Measurements from ENCODE around the gene SFR1.
A peak's percentile ranks its signal among the peaks of the same experiment; 100 is the strongest.

The SFR1 gene

GRCh38 chr10:104104926-104105325 is 17.0 kb upstream of the SFR1 start:
- no peak for DNase-seq (ENCODE audit: low read depth)

- DNase-seq (ENCODE audit: low read depth), result peak; percentile 92
Observed at GRCh38 chr10:104109908-104110662, 11.9 kb upstream of the SFR1 start.

DNA sequence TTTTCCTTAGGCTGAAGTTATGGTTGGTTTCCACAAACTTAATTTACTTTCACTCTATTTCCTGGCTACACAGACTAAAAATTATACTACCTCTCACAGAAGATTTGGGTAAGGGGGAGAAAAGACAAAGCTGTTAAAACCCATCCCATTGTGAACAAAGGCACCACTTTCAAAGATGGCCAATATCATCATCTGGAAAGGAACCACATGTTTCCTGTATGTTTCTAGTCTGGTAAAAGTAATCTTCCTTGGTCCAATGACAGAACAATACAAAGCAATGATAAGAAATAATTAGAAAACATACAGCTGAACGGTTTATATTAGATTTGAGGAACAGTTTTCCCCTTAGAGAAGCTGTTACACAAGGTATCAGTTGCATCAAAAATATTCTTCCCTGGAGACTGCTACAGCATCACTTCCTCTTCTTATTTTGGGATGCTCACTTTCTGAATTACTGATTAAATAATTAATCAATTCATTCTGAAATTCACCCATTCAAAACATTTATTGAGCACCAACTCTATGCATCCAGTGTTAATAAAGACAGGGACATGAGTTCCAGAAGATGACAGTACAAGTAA is 8.5 kb upstream of the SFR1 start:
- no peak for DNase-seq (ENCODE audit: low read depth)

GRCh38 chr10:104117839-104118323 is 4.1 kb upstream of the SFR1 start:
- peak; percentile 27 for DNase-seq (ENCODE audit: low read depth)

DNA sequence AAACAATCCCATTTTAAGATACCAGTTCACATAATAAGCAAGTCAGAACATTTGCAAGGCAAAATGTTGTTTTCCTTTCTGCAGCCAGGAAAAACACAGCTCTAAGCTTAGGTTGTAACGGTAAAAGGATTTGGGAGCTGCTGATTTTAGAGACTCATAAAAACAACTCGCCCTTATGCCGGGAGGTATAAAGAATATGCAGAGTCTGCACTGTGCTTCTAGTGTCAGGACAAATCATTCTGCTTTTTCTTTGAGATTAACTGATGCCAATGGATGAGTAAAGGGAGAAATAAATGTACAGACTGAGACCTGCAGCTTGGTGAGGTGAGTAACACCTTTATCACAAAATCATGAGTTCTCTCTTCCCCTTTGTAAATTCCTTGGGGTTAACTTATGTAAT is 2.0 kb upstream of the SFR1 start:
- no peak for DNase-seq (ENCODE audit: low read depth)

GRCh38 chr10:104120512-104120902 is 1.5 kb upstream of the SFR1 start:
- DNase-seq (ENCODE audit: low read depth), result no peak

GRCh38 chr10:104120903-104121484 is 977 bp upstream of the SFR1 start:
- DNase-seq (ENCODE audit: low read depth), result peak; percentile 95

DNA sequence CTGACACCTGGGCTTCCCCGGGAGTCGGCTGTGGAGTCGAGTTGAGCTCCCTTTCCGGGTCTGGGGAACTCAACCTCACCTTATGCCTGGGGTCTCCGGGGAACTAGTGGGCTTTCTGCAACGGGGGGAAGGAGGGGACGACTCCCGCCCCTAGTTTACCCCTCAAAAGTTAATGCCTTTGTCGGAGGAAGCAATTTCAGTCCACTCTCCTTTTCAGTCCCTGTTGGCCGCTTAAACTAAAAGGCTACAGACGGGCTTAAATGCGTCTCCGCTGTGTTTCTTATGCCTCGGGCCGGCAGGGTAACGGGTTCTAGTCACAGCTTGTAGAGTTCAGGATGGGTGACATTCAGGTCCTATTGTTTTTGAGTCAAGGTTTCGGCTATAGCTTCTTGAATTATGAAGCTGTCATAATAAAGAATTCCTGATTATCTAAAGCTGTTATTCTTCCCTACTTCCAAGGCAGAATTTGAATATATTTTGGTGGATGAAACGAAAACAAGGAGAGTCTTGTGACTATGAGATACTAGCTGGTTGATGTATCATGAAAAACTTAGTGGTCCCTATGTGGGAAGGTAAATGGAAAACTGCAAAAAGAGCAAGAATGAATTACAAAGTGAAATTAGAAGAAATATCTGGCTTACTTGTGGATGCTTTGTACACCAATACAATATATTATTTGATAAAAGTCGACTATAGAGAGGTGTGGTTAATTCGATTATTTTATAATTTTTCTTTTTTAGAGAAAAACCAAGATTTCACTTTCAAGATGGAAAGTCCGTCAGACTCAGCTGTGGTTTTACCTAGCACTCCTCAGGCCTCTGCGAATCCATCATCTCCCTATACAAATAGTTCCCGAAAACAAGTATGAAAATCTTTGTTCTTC is 495 bp downstream of the SFR1 start:
- DNase-seq (ENCODE audit: low read depth), result peak; percentile 26

DNA sequence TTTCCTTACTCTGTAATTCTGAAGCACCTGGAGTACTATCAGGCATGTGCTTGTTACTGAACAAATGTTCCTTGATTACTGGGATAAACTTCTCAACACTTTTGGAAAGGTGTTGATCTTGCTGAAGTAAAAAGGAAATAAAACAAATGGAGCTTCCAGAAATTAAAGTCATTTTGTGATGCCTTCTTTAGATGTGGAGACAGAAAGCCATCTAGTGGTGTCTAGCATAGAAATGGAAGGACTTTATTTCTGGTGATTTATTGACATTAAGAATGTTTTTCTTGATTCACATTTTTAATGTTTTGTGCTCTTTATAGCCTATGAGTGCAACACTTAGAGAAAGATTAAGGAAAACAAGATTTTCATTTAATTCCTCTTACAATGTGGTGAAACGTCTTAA is 1.4 kb downstream of the SFR1 start:
- DNase-seq (ENCODE audit: low read depth), result peak; percentile 36

DNA sequence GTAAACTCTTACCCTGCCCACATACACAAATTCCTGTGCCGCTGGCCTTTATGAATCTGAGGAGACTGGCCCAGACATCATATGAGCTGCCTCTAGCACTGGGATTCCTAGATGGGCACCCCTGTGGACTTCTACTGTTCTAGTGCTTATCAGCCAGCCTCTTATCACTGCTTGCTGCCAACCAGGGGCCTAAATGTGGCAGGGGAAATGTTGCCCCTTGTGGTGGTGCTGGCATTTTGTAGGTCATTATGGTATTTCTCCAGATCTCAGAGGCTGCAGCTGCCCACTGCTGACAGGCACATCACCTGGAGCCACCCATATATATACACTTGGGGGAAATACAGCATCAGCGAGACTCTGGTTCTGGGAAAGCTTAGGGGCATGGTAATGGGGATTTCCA is 5.4 kb downstream of the SFR1 start:
- no peak for DNase-seq (ENCODE audit: low read depth)

DNA sequence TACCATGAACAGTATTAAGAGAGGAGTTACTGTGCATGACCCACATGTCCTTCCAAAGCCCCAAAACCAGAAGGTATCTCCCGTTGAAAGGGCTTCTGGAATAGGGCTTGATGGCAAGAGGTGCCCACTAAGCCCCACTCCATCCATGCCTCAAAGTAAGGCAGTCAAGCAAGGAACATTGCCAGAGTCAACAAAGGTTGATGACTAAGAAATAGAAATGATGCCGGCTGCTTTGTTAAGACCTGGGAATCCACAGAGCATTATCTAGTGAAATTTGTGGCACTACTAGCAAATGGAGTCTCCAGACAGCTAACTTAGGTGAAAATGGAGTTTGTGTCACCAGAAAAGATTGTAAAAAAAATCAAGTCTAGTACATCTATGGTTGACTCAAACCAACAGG is 6.2 kb downstream of the SFR1 start:
- peak; percentile 35 for DNase-seq (ENCODE audit: low read depth)

- no peak for DNase-seq (ENCODE audit: low read depth)
Observed at GRCh38 chr10:104130041-104130440, 8.1 kb downstream of the SFR1 start.

DNA sequence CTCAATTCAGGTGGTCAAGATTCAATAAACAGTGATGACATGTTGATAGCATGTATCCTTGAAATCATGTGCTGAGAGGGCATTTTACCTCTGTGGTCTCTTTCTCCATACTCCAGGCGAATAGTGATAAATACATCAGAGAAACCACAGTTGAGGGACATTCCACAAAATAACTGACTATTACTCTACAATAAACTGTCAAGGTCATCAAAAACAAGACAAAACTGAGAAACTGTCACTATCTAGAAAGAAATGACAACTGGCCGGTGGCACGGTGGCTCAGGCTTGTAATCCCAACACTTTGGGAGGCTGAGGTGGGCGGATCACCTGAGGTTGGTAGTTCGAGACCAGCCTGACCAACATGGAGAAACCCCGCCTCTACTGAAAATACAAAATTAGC is 16.2 kb downstream of the SFR1 start:
- DNase-seq (ENCODE audit: low read depth), result no peak

DNA sequence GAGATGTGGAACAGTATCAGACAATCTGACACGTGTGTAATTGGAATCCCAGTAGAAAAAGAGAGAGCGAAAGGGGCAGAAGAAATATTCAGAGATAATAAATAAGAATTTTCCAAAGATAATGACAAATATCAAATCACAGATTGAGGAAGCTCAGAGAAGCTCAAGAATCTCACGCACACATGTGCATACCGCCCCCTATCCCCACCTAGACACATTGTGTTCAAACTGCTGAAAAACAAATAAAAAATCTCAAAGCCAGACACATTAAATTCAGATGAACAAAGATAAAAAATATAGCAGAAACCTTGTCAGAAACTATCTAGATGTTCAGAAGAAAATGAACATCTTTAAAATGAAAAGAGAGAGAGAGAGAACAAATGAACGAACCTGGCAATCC is 17.2 kb downstream of the SFR1 start:
- peak; percentile 15 for DNase-seq (ENCODE audit: low read depth)

- no peak for DNase-seq (ENCODE audit: low read depth)
Observed at GRCh38 chr10:104142081-104142480, 20.1 kb downstream of the SFR1 start.

DNA sequence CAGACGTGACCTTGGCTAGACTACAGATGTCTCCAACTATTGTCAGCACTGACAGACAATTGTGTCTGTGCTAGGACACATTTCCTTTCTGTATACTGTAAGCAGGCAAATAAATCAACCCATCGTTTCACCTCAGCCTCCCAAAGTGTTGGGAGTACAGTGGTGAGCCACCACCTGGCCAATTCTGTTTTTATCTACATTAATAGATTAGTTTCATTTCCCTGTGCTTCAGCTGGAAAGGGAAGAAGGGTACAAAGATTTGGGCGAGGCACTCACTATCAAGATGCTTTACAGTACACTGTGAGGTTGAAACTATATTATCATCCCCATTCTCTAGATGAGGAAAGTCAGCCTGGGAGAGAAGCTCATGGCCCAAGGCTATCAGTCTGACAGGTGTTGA is 21.9 kb downstream of the SFR1 start:
- no peak for DNase-seq (ENCODE audit: low read depth)

DNA sequence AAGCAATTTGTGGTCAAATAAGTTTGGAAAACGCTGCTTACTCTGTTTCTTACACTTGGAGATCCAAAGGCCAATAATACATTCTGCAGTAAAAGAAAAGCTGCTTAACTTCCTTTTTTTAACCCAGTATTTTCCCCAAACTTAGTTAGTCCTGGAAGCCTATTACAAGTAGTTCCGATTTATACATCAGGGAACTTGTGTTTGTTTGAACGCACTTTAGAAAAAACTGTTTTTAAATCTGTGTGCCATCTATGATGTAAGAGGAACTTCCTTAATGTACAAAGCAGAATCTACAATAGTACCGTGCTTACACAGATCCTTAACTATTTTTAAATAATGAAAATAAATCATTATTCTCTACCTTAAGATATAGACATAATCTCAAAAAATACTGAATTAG is 23.0 kb downstream of the SFR1 start:
- DNase-seq (ENCODE audit: low read depth), result no peak

DNA sequence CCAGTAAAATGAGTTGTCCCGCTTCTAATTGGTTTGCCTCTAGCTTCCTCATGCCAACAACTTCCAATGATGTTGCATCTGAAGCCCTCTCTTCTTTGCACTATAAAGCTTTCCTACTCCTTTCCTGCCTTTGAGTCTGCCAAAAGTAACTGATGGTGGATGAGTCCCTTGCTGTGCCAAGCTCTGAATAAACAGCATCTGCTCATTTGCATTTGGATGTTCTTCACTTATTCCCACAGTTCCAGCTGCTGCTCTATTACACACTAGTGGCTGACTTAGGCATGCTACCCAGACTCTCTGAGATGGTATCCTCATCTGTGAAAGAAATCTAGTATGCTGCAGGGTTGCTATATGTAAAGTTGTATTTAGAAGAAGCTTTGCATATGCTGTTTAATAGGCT is 24.9 kb downstream of the SFR1 start:
- DNase-seq (ENCODE audit: low read depth), result no peak

- DNase-seq (ENCODE audit: low read depth), result no peak
Observed at GRCh38 chr10:104150139-104150538, 28.2 kb downstream of the SFR1 start.

- no peak for DNase-seq (ENCODE audit: low read depth)
Observed at GRCh38 chr10:104151737-104152136, 29.8 kb downstream of the SFR1 start.

DNA sequence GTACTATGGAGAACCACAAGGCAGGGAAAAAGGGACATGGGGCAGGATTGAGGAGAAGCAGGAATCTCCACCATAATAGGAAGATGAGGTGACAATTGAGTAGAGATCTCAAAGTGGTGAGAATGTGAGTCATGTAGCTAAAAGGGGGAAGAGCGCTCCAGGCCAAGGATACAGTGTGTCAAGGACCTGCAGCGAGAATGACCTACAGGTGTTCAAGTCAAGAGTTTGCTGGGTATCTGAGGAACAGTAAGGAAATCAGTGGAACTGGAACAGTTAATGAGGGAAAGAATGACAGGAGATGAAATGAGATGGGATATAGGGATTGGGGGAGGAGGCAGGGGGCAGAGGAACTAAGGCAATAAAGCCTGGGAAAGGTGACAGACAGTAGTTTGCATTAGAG is 33.6 kb downstream of the SFR1 start:
- no peak for DNase-seq (ENCODE audit: low read depth)

DNA sequence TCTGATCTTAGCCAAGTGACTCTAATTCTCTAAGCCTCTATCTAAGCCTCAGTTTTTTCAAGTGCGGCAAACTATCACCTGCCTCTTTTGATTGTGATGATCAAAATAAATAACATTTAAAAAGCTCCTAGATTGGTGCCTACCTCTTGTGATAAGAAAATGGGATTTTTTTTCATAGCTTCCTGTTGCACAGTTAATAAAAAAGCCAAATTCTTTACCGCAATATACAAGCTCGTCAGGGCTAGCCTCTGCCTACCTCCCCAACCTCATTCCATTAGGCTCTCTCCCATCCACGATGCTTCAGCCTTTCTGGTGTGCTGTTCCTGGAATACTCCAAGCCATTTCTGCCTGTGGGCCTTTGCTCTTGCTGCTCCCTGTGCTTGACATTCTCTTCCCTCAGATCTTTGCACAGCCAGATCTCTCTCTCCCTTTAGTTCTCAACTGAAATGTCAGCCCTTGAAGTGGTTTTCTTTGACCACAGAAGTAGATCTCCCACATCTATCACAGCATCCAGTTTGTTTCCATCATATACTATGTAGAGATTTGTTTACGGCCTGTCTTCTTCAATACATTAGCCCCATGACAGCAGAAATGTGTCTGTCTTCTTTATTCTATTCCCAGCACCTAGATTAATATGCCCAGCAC is 48.8 kb downstream of the SFR1 start:
- no peak for DNase-seq (ENCODE audit: low read depth)

Data from EH (cell line).